ENCODE results near the gene GARIN5B. TPM values are rescaled to one million over a fixed set of nuclear protein-coding genes. Genes with fewer than 3 reads are reported as not detected.

GARIN5B gene
- total and polyA plus RNA-seq, 2 of the 4 experiments (the other 2 are of a cell fraction) = not detected

- Histone ChIP-seq H3K36me3 (ENCODE audit: control insufficient read depth, insufficient read depth, low read length) (peaks cover 26% of the 10 kb centered on the region), H2BK120ac (ENCODE audit: low read depth, low read length) (no peak overlapping the region), H4K91ac (ENCODE audit: insufficient read depth, low read depth, low read length) (no peak overlapping the region), H4K8ac (ENCODE audit: low read depth in 2 of 2, low read length in 2 of 2) (no peak overlapping the region), H2BK15ac (ENCODE audit: low read depth, low read length) (no peak overlapping the region), H3K9me3 (ENCODE audit: control insufficient read depth, insufficient read depth, low read length) (no peaks in the 10 kb centered on the region), H3K79me1 (ENCODE audit: low read depth in 1 of 2, low read length in 2 of 2) (peaks cover 0 to 28% of the 10 kb centered on the region in 2 experiments; a peak in 3 of 4 replicates), H3K23ac (ENCODE audit: low read depth, low read length) (no peak overlapping the region), H4K20me1 (ENCODE audit: insufficient read depth, low read length) (peaks cover 59% of the 10 kb centered on the region), H3K27ac (ENCODE audit: insufficient read depth, low read length) (no peak overlapping the region), H3K9ac (ENCODE audit: low read depth, low read length) (no peak overlapping the region), H2BK20ac (ENCODE audit: low read depth, low read length) (no peak overlapping the region), H2AFZ (replicated peaks; ENCODE audit: low read length, poor library complexity) (no peak overlapping the region), H3K56ac (ENCODE audit: extremely low read depth, insufficient read depth, low read length) (no peak overlapping the region), H3K4me3 (ENCODE audit: insufficient read depth, low read depth, low read length) (no peak overlapping the region), H3K4ac (ENCODE audit: low read depth, low read length) (no peak overlapping the region), H3K14ac (replicated peaks; ENCODE audit: low read depth, low read length) (no peak overlapping the region), H3K9me1 (ENCODE audit: insufficient read depth, low read length) (peaks cover 3% of the 10 kb centered on the region; the same call in 1 of the 2 replicates), H2AK5ac (ENCODE audit: low read depth, low read length) (no peak overlapping the region), H3K18ac (ENCODE audit: low read depth, low read length) (no peak overlapping the region), H3K4me2 (ENCODE audit: low read depth, low read length) (no peak overlapping the region), H2AK9ac (replicated peaks; ENCODE audit: low read depth, low read length, poor library complexity) (no peak overlapping the region), H3K4me1 (ENCODE audit: control insufficient read depth, insufficient read depth, low read length) (peaks cover 10% of the 10 kb centered on the region), H4K5ac (ENCODE audit: low read depth, low read length) (no peak overlapping the region), H3K27me3 (ENCODE audit: control insufficient read depth, insufficient read depth, low read length) (no peaks in the 10 kb centered on the region), H2BK5ac (ENCODE audit: low read depth, low read length, poor library complexity, severe bottlenecking) (no peak overlapping the region)
- ATAC-seq (ENCODE audit: low read depth) = no peak
- BruUV-seq (replicated peaks) = no TSS peak
- 88% methylated on average over 5 of the region's 8 CpGs; no CpG with 5 or more reads in 1 of the 2 experiments for WGBS, 2 experiments (ENCODE audit: extremely low coverage in 2 of 2, insufficient read length in 1 of 2)
- ChIA-PET CTCF (no interaction called here), POLR2A (ENCODE audit: unreplicated experiment) (no interaction called here)
- in situ Hi-C loops (cut with MboI; ENCODE audit: low sequenced_read_pairs) (no loop called here), intact Hi-C loops (cut with micrococcal nuclease) (no loop called here), dilution Hi-C loops (cut with HindIII; ENCODE audit: low sequenced_read_pairs, unreplicated experiment) (no loop called here)
- TF ChIP-seq NFE2L2 (IDR thresholded peaks at IDR 0.05; ENCODE audit: low read depth, low read length) (no peak), USF2 (IDR thresholded peaks at IDR 0.05; ENCODE audit: low read depth, low read length) (no peak), MXI1 (IDR thresholded peaks at IDR 0.05; ENCODE audit: borderline replicate concordance, low read depth, low read length) (no peak), CTCF (conservative IDR thresholded peaks at IDR 0.05; ENCODE audit: low read depth, low read length) (no peak)
- no peak for DNase-seq
These were observed 2.2 kb upstream of the GARIN5B start for GRCh38 chr19:55365245-55365644.
